ENCODE measurements around the gene TIMM10B. TPM values are rescaled to one million over a fixed set of nuclear protein-coding genes. Genes with fewer than 3 reads are reported as not detected.

The TIMM10B gene
- total and polyA plus RNA-seq, 2 experiments from 2014 or later: 56.3 to 65.8 TPM

GRCh38 chr11:6452219-6452618 lies 29.1 kb upstream of the TIMM10B start:
- H2AFZ ChIP-seq: no peak overlapping the region
- H3K4me2 ChIP-seq: no peak overlapping the region
- no peak for DNase-seq (ENCODE audit: low spot score)
- no peaks in the 10 kb centered on the region for H3K4me1 ChIP-seq (ENCODE audit: insufficient read depth)
- WGBS (ENCODE audit: low lambda C conversion rate, missing lambda C conversion rate): 94% methylated on average over 3 of the region's 3 CpGs
- no peaks in the 10 kb centered on the region for H4K20me1 ChIP-seq (ENCODE audit: insufficient read depth, poor library complexity, severe bottlenecking)
- H3K4me3 ChIP-seq: no peak overlapping the region
- no peaks in the 10 kb centered on the region for H3K79me2 ChIP-seq
- H3K27ac ChIP-seq: no peak overlapping the region
- H3K27me3 ChIP-seq: no peaks in the 10 kb centered on the region
- no peaks in the 10 kb centered on the region for H3K36me3 ChIP-seq (replicated peaks; ENCODE audit: insufficient read depth, low read depth)
- no peak for TF ChIP-seq EZH2 (IDR thresholded peaks at IDR 0.05; ENCODE audit: borderline replicate concordance)
- TF ChIP-seq CTCF (IDR thresholded peaks at IDR 0.05; ENCODE audit: poor library complexity): no peak
- no peak for TF ChIP-seq EZH2phosphoT487 (IDR thresholded peaks at IDR 0.05; ENCODE audit: low read depth, severe bottlenecking, unreplicated experiment)
- no peaks in the 10 kb centered on the region for H3K9me2 ChIP-seq (replicated peaks; ENCODE audit: insufficient read depth)
- no peaks in the 10 kb centered on the region for H3K9me3 ChIP-seq (ENCODE audit: low read depth)

GRCh38 chr11:6453152-6453551 lies 28.1 kb upstream of the TIMM10B start:
- TF ChIP-seq EZH2phosphoT487 (IDR thresholded peaks at IDR 0.05; ENCODE audit: low read depth, severe bottlenecking, unreplicated experiment) (no peak), EZH2 (IDR thresholded peaks at IDR 0.05; ENCODE audit: borderline replicate concordance) (no peak), CTCF (IDR thresholded peaks at IDR 0.05; ENCODE audit: poor library complexity) (no peak)
- Histone ChIP-seq H3K36me3 (replicated peaks; ENCODE audit: insufficient read depth, low read depth) (no peaks in the 10 kb centered on the region), H3K79me2 (no peaks in the 10 kb centered on the region), H3K4me1 (ENCODE audit: insufficient read depth) (peaks cover 7% of the 10 kb centered on the region), H3K27me3 (no peaks in the 10 kb centered on the region), H3K27ac (no peak overlapping the region), H3K9me3 (ENCODE audit: low read depth) (no peaks in the 10 kb centered on the region), H3K4me2 (no peak overlapping the region), H4K20me1 (ENCODE audit: insufficient read depth, poor library complexity, severe bottlenecking) (no peaks in the 10 kb centered on the region), H3K9me2 (replicated peaks; ENCODE audit: insufficient read depth) (no peaks in the 10 kb centered on the region), H2AFZ (no peak overlapping the region), H3K4me3 (no peak overlapping the region)
- 97% methylated on average over 2 of the region's 2 CpGs for WGBS (ENCODE audit: low lambda C conversion rate, missing lambda C conversion rate)
- no peak for DNase-seq (ENCODE audit: low spot score)

- Histone ChIP-seq H3K4me3 (no peak overlapping the region), H3K36me3 (replicated peaks; ENCODE audit: insufficient read depth, low read depth) (no peaks in the 10 kb centered on the region), H3K27ac (no peak overlapping the region), H3K79me2 (no peaks in the 10 kb centered on the region), H3K4me1 (ENCODE audit: insufficient read depth) (peaks cover 15% of the 10 kb centered on the region), H3K27me3 (no peaks in the 10 kb centered on the region), H3K9me2 (replicated peaks; ENCODE audit: insufficient read depth) (no peaks in the 10 kb centered on the region), H3K4me2 (no peak overlapping the region), H2AFZ (no peak overlapping the region), H4K20me1 (ENCODE audit: insufficient read depth, poor library complexity, severe bottlenecking) (no peaks in the 10 kb centered on the region), H3K9me3 (ENCODE audit: low read depth) (no peaks in the 10 kb centered on the region)
- TF ChIP-seq CTCF (IDR thresholded peaks at IDR 0.05; ENCODE audit: poor library complexity) (no peak), EZH2phosphoT487 (IDR thresholded peaks at IDR 0.05; ENCODE audit: low read depth, severe bottlenecking, unreplicated experiment) (no peak), EZH2 (IDR thresholded peaks at IDR 0.05; ENCODE audit: borderline replicate concordance) (no peak)
- no peak for DNase-seq (ENCODE audit: low spot score)
- 98% methylated on average over 2 of the region's 2 CpGs for WGBS (ENCODE audit: low lambda C conversion rate, missing lambda C conversion rate)
These were observed 26.2 kb upstream of the TIMM10B start for GRCh38 chr11:6455070-6455469.

Measured in hepatocyte (in vitro differentiated cells).